ENCODE measurements around the gene BFSP1.
A peak's percentile ranks its signal among the peaks of the same experiment; 100 is the strongest.

BFSP1 gene

DNA sequence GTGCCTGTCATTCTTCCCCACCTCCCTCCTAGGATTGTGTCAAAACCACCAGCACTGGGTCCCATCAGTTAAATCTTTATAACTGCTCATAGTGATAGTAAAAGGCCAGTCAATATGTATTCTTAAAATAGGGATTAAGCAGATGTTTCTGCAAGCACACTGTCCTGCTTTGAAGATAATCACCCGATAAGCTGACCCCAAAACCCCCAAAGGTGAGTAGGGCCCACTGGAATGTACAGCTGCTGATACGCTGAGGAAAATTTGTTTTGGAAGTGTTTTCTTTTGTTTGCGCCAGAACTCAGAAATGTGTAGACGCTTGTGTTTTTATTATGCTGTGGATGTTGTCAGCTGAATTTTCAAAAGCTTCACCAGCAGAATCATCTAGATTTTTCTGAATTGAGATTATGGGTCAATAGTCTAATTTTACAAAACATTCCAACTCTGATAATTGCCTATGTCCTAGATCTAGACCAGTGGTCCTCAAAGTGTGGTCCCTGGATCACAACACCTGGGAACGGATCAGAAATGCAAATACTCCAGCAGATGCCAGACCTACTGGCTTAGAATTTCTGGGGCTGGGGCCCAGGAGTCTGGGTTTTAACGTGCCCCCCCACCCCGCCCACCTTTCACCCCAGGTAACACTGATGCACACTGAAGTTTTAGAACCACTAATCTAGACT, 11.4 kb downstream of the BFSP1 start:
- FAIRE-seq = no peak

DNA sequence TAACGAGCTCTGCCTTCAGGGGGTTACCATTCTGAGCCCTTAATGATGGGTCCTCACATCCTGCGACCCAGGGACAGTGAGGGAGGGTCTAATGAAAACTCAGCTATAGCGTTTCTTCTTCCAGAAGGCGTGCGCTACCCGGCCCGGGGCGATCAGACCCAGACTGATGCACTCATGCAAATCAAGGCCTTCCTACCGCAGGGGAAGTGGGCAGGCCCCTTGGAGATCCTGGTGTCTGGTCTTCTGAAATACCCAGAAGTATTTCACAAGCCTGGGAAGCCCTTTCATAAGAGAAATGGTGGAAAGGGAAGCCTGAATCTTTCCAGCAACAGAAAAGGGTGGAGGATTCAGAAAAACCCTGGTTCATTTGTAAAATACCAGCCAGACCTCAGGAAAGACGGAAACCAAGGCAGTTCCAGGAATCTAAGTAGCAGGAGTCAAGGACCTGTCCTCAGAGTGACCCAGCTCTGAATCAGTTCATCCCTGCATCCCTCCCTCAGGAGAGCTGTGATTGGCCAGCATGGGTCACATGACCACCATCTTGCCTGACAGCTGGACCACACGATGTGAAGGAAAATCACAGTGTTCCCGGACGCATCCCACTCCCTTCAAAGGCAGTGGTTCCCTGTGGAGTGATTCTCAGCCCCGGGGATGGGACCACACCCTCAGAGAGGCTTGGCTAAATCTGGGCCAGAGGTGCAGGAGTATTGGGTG, 12.7 kb downstream of the BFSP1 start:
- FAIRE-seq = no peak

DNA sequence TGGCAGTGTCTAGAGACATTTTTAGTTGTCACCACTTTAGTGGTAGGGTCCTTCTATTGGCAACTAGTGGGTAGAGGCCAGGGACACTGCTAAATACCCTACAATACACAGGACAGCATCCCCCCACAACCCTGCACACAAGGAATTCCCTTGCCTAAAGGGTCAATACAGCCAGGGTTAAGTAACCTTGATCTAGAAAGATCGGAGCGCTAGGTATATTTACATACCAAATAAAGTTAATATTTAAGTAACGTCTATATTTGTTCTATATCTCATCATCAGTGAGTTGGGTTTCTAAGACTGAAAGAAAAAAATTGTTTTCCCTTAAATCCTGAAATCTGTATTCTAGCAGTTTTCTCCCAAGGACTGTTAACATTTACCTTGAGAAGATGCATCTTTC, 16.1 kb downstream of the BFSP1 start:
- no peak for FAIRE-seq

DNA sequence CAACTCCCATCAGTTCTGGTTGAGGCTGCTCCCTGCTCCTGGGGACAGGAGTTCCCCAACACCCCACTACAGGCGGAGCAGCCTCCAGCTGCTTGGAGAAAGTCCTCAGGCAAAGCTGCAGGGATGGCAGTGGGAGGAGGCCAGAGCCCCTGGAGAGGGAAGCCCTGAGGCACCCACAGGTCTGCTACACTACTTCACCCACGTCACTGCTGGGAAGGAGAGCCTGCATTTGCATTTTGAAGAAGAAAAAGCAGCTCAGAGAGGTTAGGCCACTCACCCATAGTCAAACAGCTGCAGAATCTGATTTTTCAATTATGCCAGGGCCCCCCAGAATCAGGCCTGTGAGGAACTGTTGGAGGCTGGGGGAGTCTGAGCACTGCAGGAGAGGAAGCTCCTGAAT, 17.2 kb downstream of the BFSP1 start:
- FAIRE-seq = no peak

DNA sequence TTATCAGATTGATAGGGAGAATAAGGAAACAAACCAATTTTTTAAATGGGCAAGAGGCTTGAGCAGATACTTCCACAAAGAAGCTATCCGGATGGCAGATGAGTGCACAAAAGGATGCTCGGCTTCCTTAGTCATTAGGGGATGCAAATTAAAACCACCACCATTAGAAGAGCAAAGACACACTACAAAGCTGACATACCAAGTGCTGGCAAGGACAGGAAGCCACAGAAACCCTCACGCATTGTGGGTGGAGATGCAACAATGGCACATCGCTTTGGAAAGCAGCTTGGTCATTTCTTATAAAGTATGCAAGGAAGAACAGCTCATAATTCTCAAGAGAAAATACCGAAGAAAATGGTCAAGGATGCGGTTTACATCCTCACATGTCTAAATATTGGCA, 19.8 kb downstream of the BFSP1 start:
- FAIRE-seq = no peak

DNA sequence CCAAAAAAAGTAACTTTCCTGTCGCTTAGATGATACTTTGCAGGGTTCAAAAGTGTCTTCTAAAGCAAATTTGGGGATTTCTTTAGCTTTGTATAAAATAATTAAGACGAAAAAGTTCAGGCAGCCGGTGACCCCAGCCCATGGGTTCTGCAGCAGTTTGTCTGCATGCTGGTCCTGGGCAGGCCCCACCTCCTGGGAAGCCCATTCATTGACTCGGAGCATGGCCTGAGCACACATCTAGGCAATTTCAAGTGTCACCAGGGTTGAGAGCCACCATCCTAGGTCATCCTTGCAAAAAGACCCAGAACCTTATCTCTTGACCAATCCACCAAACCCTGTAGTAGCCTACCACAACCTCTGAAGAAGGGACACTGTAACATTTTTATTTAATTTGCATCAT, 20.6 kb downstream of the BFSP1 start:
- no peak for FAIRE-seq

DNA sequence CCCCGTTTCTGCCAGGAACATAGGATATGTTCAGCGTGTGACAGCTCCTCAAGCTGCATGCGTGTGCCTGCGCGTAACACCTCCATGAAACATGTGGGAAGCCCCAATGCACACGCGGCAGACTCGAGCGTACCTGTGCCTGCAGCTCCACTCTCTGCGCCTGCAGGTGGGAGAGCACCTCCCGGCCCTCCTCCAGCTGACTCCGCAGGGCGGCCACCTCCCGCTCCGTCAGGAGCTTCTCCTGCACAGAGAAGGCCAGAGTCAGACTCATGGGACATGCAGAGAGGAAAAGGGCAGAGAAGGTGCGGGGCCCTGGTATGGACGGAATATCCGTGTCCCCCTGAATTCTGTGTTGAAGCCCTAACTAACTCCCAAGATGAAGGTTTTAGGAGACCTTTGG, 22.4 kb downstream of the BFSP1 start:
- FAIRE-seq = no peak

DNA sequence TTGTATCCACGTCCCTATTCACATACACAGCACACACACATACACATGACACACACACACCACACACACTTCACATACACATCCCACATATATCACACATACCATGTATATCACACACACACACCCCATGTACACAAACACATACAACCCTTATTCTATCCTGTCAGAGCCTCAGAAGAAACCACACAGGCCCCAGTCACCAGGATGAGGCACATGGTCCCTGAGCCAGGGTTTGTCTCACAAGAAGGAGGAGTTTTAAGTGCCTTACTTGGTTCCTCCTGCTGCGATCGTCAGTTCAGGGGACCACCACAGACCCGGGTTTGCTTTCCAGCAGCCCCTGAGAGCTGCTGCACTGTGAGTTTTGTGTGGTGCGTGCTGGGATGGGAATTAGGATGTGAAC, 23.6 kb downstream of the BFSP1 start:
- FAIRE-seq = no peak

DNA sequence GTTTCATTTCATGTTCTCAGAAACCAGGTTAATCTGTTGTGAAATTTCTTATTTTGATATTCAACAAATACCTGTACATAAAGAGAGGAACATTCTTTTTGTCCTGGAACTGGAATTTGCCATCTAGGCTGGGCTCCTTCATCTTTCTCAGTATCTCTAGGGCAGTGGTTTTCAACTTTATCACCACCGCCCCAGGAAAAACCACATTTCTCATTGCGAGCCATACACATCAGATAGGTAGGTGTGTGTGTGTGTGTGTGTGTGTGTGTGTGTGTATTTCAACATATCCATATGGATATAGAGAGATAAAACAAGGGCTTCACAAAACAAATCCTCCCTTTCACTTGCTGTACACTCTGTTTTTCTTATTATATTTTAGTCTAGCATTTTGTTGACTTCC, 24.1 kb downstream of the BFSP1 start:
- FAIRE-seq = no peak

DNA sequence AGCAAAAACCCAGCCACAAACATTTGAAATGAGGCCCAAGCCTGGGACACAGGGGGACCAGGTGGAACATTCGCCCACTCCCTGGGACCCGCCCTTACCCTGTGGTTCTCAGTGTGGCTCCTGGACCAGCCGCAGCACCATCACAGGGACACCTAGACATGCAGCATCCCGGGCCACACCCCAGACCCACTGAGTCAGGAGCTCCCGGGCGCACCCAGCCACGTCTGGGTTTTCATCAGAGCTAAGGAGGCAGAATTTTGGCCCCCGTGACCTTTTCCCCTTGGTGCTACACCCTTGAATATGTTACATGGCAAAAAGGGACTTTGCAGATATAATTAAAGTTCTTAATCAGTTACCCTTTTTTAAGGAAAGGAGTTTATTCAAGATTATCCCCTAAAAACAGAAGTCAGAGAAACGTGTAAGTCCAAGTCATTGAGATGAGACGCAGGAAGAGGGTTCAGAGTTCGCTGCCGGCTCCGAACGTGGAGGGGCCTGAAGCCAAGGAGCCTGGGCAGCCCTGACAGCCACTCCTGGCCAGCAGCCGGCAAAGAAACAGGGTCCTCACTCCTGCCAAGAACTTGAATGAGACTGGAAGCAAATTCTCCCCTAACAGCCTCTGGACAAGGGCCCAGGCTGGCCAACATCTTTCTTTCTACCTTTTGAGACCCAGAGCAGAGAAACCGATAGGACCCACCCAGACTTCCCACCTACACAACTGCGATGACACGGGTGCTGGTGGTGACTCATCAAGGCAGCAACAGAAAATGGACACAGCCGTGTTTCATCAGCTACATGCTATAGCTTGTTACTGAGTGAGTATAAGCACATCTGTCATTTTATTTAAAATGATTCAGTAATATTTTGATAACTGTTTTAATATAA, 25.3 kb downstream of the BFSP1 start:
- FAIRE-seq = no peak

DNA sequence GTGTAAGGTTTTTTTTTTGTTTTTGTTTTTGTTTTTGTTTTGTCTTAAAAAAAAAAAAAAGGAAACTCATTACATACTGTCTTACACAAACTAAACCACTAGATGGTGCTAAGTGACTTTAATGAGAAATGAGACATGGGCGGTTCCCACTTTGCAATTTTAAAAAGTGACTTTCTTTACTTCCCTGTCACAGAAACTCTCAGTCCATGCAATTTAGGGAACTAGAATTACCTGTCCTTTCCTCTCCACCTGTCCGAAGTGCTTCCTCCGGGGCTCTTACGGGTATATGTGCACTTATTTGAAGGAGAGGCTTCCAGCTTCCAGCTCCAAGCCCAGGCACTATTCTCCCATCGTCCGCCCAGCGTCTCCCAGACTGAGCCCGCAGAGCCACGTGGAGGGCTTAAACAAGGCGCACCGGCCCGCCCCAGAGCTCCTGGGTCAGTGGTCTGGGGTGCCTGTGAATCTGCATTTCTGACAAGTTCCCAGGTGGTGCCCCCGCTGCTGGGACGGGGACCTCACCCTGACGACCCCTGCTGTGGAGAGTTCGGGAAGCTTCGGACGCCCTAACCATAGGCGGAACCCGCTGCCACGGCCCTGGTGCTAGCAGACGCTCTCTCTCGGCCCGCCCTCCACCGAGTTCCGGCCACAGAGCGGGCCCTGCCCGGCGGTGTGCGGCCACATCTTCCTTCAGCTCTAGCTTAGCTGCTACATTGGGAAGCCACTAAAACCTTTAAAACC, 26.1 kb downstream of the BFSP1 start:
- FAIRE-seq = peak; percentile 93

DNA sequence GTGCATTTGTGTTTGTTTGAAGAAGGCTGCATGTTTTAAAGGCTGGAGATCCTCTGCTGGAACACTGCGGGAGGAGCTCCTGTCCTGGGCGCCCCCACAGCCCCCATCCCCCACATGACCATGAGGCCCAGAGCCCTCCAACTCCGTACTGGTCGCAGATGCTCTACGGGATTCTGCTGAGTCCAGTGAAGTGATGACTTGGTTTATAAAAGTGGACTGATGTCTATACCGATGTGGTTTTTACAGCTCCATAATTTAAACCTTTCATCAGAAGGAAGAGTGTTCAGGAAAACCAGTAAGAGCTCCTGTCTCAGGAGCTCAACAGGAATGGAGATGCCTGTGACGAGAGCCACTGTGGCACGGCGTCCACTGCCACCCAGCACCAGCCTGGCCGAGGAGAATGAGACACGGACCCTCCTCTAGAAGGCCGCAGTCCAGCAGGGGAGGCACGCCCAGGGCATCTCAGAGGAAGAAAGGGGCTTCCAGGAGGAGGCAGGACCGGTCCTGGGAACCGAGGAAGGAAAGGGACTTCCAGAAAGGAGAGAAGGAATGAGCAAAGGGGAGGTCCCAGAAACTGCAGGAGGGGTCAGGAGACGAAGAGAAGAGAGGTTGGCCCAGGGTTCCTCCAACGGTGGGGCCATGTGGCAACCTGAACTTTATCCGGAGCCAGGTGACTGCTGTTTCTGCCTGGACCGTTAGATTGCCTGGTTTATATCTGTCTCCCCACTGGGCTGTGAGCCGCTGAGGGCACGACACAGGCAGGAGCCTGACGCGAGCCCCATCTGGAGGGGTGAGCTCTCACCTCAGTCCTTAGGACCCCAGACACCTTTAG, 26.9 kb downstream of the BFSP1 start:
- no peak for FAIRE-seq

DNA sequence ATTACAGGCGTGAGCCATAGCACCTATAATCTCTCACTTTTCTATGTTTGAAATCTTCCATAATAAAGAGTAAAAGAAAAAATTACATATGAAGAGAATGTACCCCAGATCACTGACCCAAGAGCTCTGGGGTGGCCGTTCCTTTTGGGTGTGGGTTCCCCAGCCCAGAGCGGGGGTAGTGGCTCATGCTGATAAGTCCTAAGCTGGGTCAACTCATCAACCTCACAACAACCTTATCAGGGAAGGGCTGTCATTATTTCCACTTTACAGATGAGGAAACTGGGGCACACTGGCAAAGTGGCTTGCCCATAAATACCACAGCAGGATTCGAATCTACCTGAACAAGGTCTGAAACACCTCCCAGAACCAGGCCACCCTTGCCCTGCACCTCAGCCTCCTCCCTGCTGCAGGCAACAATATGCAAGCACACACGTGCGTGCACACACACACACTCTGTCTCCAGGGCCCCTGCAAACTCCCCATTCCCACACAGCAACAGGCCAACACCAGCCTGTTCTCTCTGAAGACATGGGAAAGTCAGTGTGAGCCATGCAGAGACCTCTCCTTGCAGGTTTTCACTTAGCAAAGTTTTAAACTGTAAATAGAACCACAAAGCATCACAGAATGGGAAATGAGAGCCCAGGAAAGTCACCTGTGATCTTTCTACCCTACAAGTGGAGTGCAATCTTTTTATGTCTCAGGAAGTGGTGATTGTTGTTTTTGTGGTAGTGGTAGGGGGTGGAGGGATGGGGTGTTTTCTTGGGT, 27.7 kb downstream of the BFSP1 start:
- FAIRE-seq = no peak

DNA sequence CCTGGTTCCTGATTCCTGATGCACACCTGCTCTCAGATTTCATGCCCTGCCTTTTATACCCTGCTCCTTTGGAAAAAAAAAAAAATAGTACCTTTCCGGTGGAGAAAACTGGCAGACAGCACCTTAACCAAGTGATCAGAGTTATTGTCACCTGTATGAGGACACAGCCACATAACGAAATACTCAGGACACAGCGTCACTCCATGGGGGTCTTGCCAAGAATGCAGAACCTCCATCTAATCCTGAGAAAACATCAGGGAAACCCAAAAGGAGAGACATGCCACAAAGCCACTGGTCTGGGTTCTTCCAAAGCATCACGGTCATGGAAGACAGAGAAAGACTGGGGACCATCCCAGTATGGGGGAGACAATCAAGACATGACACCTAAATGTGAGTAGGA, 29.1 kb downstream of the BFSP1 start:
- FAIRE-seq = no peak

DNA sequence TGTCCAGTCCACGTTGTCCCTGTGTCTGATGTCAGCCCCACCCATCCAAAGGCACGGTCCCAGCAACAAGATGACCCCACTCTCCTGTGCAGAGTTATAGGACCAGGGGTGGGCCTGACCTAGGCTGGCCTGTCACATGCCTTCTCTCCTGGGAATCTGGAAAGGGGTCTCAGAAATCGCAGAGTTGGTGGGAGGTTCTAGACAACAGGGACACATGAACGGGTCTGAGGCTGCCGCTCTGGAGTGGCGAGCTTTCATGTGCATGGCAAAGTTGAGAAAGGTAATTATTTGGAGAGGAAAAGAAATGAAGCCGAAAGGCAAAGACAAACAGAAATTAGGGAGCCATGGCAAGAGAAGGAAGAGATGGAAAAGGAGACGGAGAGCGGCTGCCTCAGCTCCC, 29.5 kb downstream of the BFSP1 start:
- FAIRE-seq = no peak

DNA sequence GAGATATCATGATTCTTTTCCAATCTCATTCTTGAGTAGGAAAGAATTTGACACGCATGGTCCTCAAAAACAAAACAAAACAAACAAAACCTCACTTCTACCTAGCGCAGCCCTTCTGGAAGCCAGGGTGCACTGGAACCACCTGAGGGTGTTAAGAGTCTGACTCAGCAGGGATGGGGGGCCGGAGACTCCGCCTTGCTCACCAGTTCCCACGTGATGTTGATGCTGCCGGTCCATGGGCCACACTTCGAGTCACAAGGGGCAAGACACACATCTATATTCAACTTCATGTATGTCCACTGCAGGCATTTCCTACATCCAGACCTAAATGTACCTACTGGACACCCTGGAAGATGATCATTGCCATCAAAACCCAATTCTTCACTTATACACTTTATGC, 30.4 kb downstream of the BFSP1 start:
- no peak for FAIRE-seq

DNA sequence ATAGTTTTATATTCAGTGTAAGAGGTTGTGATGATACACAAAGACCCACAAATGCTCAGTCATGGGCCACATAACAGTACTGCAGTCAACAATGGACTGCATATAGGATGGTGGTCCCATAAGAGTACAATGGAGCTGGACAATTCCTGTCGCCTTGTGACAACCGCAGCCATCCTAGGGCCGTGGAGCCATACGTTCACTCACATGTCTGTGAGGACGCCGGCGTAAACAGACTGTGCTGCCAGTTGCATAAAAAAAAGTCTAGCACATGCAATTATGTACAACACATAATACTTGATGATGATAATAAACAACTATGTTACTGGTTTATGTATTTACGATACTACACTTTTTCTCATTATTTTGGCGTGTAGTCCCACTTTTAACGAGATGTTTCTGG, 30.9 kb downstream of the BFSP1 start:
- no peak for FAIRE-seq

DNA sequence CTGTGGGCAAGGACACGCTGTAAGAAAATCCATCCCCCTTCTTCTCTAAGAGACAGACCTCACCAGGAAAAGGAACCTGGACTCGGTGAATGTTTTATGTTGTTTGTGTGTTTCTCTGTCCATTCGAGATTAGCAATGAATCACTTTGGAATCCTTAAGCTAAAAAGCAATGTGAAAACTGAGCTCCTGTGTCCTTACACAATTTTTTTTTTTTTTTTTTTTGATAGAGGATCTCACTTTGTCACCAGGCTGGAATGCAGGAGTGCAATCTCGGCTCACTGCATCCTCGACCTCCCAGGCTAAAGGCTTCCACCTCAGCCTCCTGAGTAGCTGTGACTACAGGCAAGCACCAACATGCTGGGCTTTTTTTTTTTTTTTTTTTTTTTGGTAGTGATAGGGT, 32.1 kb downstream of the BFSP1 start:
- no peak for FAIRE-seq

DNA sequence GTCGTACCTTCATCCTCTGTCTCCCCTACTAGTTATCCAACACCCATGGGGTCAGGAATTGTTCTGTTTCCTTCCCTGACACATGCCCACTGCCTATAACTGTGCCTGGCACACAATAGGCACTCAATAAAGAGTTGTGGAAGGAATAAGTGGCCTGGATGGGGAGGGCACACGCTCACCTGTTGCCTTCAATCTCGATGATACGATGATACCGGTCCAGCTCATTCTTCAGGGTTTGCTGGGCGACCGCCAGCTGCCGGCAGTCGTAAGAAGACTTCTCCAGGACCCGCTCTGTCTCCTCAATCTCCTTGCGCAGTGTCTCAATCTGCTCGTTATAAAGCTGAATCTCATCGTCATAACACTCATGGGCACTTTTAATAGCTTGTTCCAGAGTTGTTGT, 32.5 kb downstream of the BFSP1 start:
- no peak for FAIRE-seq

DNA sequence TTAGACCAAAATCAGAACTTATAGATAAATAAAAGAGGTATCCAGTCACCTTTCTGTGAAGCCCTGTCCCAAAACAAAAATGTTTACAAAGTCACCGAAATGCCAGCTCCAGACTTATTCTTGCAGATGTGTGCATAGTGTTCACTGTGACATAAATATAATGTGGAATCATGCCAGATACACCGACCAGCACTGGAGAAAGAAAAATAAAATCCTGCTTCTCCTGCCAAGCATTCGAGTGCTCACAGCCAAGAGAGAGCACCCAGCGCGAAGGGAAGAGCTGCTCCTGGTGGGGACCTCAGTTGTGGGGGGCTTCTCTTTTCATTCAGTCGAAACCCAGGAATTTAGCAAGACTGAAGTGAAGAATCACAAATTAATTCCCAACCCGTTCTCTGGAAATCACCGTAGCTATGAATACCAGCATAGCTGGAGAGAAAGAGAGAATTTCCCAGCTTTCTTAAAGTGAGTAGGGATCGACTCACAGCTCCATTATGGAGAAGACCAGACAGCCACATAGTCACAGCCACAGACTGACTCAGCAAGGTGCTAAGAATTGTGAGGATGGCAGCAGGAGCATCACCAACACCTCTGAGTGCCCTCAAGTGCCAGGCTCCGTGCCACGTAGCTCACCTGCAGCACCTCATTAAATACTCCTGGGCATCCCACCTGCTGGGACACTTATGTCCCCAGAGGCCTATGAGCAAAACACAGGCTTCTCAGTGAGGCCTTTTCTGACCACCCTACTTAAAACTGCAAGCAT, 33.2 kb downstream of the BFSP1 start:
- no peak for FAIRE-seq

DNA sequence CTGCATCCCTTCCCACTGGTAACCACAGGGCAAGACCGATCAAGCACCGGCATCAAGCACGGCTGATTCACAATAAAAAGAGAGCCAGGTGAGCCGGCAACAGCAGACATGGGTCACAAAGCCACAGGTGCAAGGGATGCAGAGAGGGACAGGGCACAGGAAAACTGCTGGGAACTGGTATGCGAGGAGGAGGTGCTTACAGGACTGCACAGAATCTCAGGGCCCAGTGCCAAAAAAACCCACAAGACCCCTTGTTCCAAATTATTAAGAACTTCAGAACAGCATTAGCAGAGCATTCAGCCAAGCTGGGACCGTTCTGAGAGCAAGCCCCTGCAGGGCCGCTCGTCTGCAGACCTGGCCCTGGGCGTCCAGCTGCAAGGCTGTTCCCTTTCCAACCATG, 35.4 kb downstream of the BFSP1 start:
- FAIRE-seq = no peak
